Endodermal cell (in vitro differentiated cells): ENCODE results near the gene DSE. TPM values are rescaled to one million over a fixed set of nuclear protein-coding genes. Genes with fewer than 3 reads are reported as not detected.

Experiments used
- DNase-seq: peaks from one replicate; pipeline ENCODE4 v3.0.0-alpha.2; 2017
- H3K27ac ChIP-seq: 2 replicates; pipeline ENCODE4 v1.5.1; 2013; ENCODE audit warnings: mild to moderate bottlenecking, low read depth, low read length, moderate library complexity
- H3K27me3 ChIP-seq: 2 replicates; pipeline ENCODE4 v1.6.1; 2013; ENCODE audit warnings: mild to moderate bottlenecking, low read length, moderate library complexity; ENCODE audit not compliant: insufficient read depth, control insufficient read depth, poor library complexity, severe bottlenecking
- H3K36me3 ChIP-seq: 2 replicates; pipeline ENCODE4 v1.7.0; 2013; ENCODE audit warnings: mild to moderate bottlenecking, low read length, moderate library complexity; ENCODE audit not compliant: control insufficient read depth, insufficient read depth
- H3K4me1 ChIP-seq: one replicate; pipeline ENCODE4 v1.7.0; 2013; ENCODE audit warnings: low read length; ENCODE audit not compliant: control insufficient read depth, insufficient read depth
- H3K4me3 ChIP-seq: 2 replicates; pipeline ENCODE4 v1.5.1; 2013; ENCODE audit warnings: mild to moderate bottlenecking, low read length, moderate library complexity
- H3K9ac ChIP-seq: 2 replicates; pipeline ENCODE4 v1.6.1; 2013; ENCODE audit warnings: mild to moderate bottlenecking, low read length, moderate library complexity; ENCODE audit not compliant: poor library complexity, severe bottlenecking; ENCODE audit errors: extremely low read depth
- H3K9me3 ChIP-seq: 2 replicates; pipeline ENCODE4 v1.6.1; 2013; ENCODE audit warnings: mild to moderate bottlenecking, low read length, moderate library complexity; ENCODE audit not compliant: control insufficient read depth
- H3K27ac Mint-ChIP-seq: 2 replicates; pipeline ENCODE4 v1.8.0; 2020; ENCODE audit warnings: mixed read lengths
- H3K27me3 Mint-ChIP-seq: 2 replicates; pipeline ENCODE4 v1.8.0; 2021; ENCODE audit warnings: mild to moderate bottlenecking, mixed read lengths; ENCODE audit not compliant: insufficient read depth
- H3K36me3 Mint-ChIP-seq: 2 replicates; pipeline ENCODE4 v1.8.0; 2020; ENCODE audit warnings: low read depth, mixed read lengths
- H3K4me1 Mint-ChIP-seq: 2 replicates; pipeline ENCODE4 v1.8.0; 2020; ENCODE audit warnings: mixed read lengths
- H3K4me3 Mint-ChIP-seq: 2 replicates; pipeline ENCODE4 v1.8.0; 2020; ENCODE audit warnings: mild to moderate bottlenecking, moderate library complexity, mixed read lengths
- H3K9me3 Mint-ChIP-seq: 2 replicates; pipeline ENCODE4 v1.8.0; 2020; ENCODE audit warnings: mild to moderate bottlenecking, mixed read lengths
- WGBS, 2 experiments: methylation state at CpG; one replicate each; pipeline versions ENCODE4 v1.1.5 to v1.1.7; 2013; ENCODE audit warnings: missing lambda C conversion rate in 2 of 2, mixed read lengths in 1 of 2; ENCODE audit not compliant: insufficient coverage in 1 of 2, insufficient read length in 1 of 2; 5-methylcytosine and 5-hydroxymethylcytosine counted together
- total RNA-seq, 2 donors: library from RNA; stranded (reverse); fragmentation: NEBNext Ultra II Directional in 1 of 2; extraction: Animal tissue kit (Norgen Biotek cat#: 25700) in 1 of 2; gene quantifications; 2 replicates in 1 of 2; 3 replicates in 1 of 2; pipeline ENCODE4 v1.2.1, GENCODE V29; 2021
- TF ChIP-seq, protein P1 (sequence below): fragments of 200-600 bp; sonication (generic); conservative IDR thresholded peaks from 2 replicates; pipeline ENCODE4 v1.5.0; 2021; ENCODE audit warnings: antibody characterized with exemption, mild to moderate bottlenecking

Gene DSE
- total RNA-seq, 2 donors from 2014 or later = 42.3 to 44.3 TPM

DNA sequence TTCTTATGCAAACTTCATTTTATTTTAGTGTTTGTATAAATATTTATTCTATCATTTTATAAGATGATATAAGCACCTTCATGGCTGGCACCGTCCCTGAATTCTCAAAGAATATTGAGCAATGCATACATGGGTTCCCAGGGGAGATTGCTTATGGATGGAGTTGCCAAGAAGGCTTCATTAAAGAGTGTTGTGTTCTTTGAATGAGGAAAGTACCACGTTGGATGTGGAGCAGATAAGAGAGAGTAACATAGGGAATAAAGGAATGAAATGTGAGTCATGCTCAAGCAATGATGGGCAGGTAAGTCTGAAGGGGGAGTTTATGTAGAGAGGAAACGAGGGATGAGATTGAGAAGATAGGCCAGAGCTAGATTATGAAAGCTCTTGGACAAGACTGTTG, 10.3 kb downstream of the DSE start:
- no peaks in the 10 kb centered on the region for H3K36me3 ChIP-seq
- H3K9ac ChIP-seq = no peak overlapping the region
- no peaks in the 10 kb centered on the region for H3K36me3 Mint-ChIP-seq
- DNase-seq = no peak
- H3K27me3 Mint-ChIP-seq = no peaks in the 10 kb centered on the region
- H3K4me3 ChIP-seq = no peak overlapping the region
- no peaks in the 10 kb centered on the region for H3K4me1 ChIP-seq
- no peaks in the 10 kb centered on the region for H3K9me3 ChIP-seq
- TF ChIP-seq, protein P1, sequence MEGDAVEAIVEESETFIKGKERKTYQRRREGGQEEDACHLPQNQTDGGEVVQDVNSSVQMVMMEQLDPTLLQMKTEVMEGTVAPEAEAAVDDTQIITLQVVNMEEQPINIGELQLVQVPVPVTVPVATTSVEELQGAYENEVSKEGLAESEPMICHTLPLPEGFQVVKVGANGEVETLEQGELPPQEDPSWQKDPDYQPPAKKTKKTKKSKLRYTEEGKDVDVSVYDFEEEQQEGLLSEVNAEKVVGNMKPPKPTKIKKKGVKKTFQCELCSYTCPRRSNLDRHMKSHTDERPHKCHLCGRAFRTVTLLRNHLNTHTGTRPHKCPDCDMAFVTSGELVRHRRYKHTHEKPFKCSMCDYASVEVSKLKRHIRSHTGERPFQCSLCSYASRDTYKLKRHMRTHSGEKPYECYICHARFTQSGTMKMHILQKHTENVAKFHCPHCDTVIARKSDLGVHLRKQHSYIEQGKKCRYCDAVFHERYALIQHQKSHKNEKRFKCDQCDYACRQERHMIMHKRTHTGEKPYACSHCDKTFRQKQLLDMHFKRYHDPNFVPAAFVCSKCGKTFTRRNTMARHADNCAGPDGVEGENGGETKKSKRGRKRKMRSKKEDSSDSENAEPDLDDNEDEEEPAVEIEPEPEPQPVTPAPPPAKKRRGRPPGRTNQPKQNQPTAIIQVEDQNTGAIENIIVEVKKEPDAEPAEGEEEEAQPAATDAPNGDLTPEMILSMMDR = no peak
- no peak overlapping the region for H3K27ac Mint-ChIP-seq
- H3K27ac ChIP-seq = no peak overlapping the region
- 75 to 81% methylated on average over 2 to 3 of the region's 3 CpGs for WGBS, 2 experiments
- H3K4me1 Mint-ChIP-seq = peaks cover 38% of the 10 kb centered on the region
- H3K4me3 Mint-ChIP-seq = no peak overlapping the region
- H3K9me3 Mint-ChIP-seq = no peaks in the 10 kb centered on the region
- no peaks in the 10 kb centered on the region for H3K27me3 ChIP-seq

DNA sequence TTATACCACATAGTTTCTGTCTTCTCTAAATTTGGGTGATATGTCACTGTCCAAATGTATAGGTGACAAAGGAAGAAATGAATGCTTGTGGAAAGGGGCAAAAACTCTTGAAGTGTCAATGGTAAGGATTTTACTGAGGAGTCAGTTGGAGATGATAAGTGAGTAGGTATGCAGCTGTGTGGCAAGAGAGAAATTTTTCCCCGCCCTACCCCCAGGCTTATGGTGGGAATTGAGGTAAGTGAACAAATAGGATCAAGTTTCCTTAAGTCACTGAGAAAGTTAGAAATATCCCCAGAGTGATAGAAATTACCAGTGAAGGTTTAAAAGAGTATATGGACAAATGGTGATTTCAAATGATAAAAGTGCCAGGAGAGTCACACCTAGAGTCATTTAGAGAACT, 11.8 kb downstream of the DSE start:
- no peaks in the 10 kb centered on the region for H3K36me3 ChIP-seq
- WGBS, 2 experiments = 97 to 100% methylated on average over 1 of the region's 1 CpG
- H3K9me3 ChIP-seq = no peaks in the 10 kb centered on the region
- H3K4me1 ChIP-seq = no peaks in the 10 kb centered on the region
- Mint-ChIP-seq H3K4me3 (no peak overlapping the region), H3K4me1 (peaks cover 32% of the 10 kb centered on the region), H3K36me3 (no peaks in the 10 kb centered on the region), H3K27ac (no peak overlapping the region), H3K9me3 (no peaks in the 10 kb centered on the region), H3K27me3 (no peaks in the 10 kb centered on the region)
- DNase-seq = no peak
- H3K27me3 ChIP-seq = no peaks in the 10 kb centered on the region
- TF ChIP-seq, protein P1 = no peak
- no peak overlapping the region for H3K9ac ChIP-seq
- H3K4me3 ChIP-seq = no peak overlapping the region
- H3K27ac ChIP-seq = no peak overlapping the region

DNA sequence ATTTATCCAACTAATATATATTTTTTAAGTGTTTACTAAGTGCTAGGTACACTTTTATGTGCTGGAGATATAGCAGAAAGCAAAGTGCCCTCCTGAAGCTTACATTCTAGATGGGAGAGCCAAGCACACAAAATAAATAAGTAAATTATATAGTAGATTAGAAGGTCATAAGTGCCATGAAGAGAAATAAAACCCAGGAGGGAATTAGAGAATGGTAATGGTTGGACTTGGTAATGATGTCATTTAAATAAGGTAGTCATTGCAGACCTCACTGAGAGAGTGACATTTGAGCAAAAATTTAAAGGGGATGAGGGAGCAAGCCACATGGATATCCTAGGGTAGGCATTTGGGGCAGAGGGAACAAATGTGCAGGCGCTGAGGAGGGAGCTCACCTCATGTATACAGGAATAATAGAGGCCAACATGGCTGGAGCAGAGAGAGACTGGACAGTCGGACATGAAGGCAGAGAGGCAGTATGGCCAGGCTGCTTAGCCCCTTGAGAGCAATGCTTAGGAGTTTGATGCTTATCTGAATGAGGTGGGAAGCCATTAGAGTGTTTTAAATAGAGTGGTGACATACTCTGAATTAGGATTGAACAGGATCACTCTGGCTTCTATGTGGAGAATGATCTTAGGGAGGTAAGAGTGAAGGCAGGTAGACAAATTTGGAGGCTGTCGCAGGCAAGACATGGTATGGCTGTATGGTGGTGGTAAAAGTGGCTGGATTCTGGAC, 14.1 kb downstream of the DSE start:
- H3K4me3 ChIP-seq = no peak overlapping the region
- H3K27me3 ChIP-seq = no peaks in the 10 kb centered on the region
- H3K27me3 Mint-ChIP-seq = no peaks in the 10 kb centered on the region
- no peaks in the 10 kb centered on the region for H3K36me3 ChIP-seq
- H3K4me1 Mint-ChIP-seq = peaks cover 26% of the 10 kb centered on the region
- no peaks in the 10 kb centered on the region for H3K9me3 ChIP-seq
- DNase-seq = no peak
- H3K9ac ChIP-seq = no peak overlapping the region
- peak overlapping the region; percentile 16 for H3K27ac Mint-ChIP-seq
- 84 to 95% methylated on average over 3 of the region's 3 CpGs for WGBS, 2 experiments
- no peaks in the 10 kb centered on the region for H3K4me1 ChIP-seq
- no peak overlapping the region for H3K27ac ChIP-seq
- H3K36me3 Mint-ChIP-seq = no peaks in the 10 kb centered on the region
- TF ChIP-seq, protein P1 = no peak
- no peaks in the 10 kb centered on the region for H3K9me3 Mint-ChIP-seq
- no peak overlapping the region for H3K4me3 Mint-ChIP-seq
